Fibroblast of lung (primary cell): ENCODE data around the gene SLX9.

ENCODE experiments used
- CTCF ChIP-seq, 2 donors: IDR thresholded peaks in 1 of 2; conservative IDR thresholded peaks in 1 of 2; 1 replicate in 1 of 2; 2 replicates in 1 of 2; pipeline ENCODE4 v1.5.1; 2011 to 2012; ENCODE audit warnings: low read length in 2 of 2, control low read depth in 1 of 2, inconsistent platforms in 1 of 2, low read depth in 1 of 2, mild to moderate bottlenecking in 1 of 2
- EZH2 ChIP-seq: IDR thresholded peaks from 2 replicates; pipeline ENCODE4 v1.5.1; 2012; ENCODE audit warnings: low read length, control low read depth, mild to moderate bottlenecking; ENCODE audit errors: missing control alignments

DNA sequence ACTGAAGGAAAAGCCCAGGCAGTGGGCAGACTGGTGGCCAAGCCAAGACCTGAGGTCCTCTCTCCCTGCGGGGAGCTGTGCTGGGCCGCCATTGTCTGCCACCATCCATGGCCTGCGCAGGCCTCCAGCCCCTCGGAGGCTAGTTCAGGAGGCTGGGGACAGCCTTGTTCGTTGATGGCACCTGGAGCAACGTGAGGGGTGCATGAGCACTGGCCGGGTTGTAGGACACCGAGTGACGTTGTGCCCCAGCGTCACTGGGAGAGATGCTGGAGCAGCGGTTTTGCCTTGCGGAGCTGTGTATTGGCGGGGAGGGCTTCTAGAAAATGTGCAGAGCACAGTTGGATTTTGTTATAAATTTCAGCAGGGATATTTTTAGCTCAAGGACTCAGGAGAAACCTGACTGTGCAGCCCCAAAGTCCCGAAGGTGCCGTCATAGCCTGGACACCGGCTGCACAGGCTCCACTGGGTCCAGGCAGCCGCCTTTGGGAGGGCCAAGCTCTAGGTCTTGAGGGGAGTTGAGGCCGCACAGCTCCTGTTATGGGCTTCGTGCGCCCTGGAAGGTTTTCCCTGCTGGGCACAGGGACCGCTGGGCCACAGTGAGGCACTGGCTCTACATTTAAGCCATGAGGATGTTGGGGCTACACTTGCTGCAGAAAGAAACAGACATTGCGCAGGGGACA, 86.4 kb downstream of the SLX9 start:
- TF ChIP-seq CTCF (conservative IDR thresholded peaks at IDR 0.05 in 1 of 2, IDR thresholded peaks at IDR 0.05 in 1 of 2; ENCODE audit: low read depth in 1 of 2, low read length in 2 of 2) = no peak
- TF ChIP-seq EZH2 = no peak
